Fibroblast of lung (primary cell): Measurements from ENCODE around the gene EIF2B5. TPM values are rescaled to one million over a fixed set of nuclear protein-coding genes. Genes with fewer than 3 reads are reported as not detected.
A peak's percentile ranks its signal among the peaks of the same experiment; 100 is the strongest.

Experiments
- DNase-seq, 2 donors: peaks; one replicate each; pipeline versions ENCODE4 v3.0.0 to v3.0.0-alpha.2; 2010; ENCODE audit warnings: low read depth in 2 of 2
- H2AFZ ChIP-seq: 2 replicates; pipeline ENCODE4 v1.5.1; 2012; ENCODE audit warnings: low read length, control low read depth, inconsistent platforms
- H3K27ac ChIP-seq: 2 replicates; pipeline ENCODE4 v1.5.1; 2011; ENCODE audit warnings: low read length, control low read depth; ENCODE audit not compliant: insufficient read depth
- H3K27me3 ChIP-seq: 2 replicates; pipeline ENCODE4 v1.5.1; 2011; ENCODE audit warnings: mild to moderate bottlenecking, low read length; ENCODE audit not compliant: control insufficient read depth, insufficient read depth
- H3K36me3 ChIP-seq: 2 replicates; pipeline ENCODE4 v1.5.1; 2011; ENCODE audit warnings: low read length; ENCODE audit not compliant: control insufficient read depth, insufficient read depth
- H3K4me1 ChIP-seq: 2 replicates; pipeline ENCODE4 v1.5.1; 2011; ENCODE audit warnings: low read length; ENCODE audit not compliant: control insufficient read depth, insufficient read depth; ENCODE audit errors: extremely low read depth
- H3K4me2 ChIP-seq: 2 replicates; pipeline ENCODE4 v1.5.1; 2011; ENCODE audit warnings: low read length, control low read depth; ENCODE audit not compliant: insufficient read depth; ENCODE audit errors: extremely low read depth
- H3K4me3 ChIP-seq, 4 experiments: fragments of 200-600 bp in 1 of 4; sonication (generic) in 1 of 4; replicated peaks in 1 of 4; 2 replicates each; pipeline ENCODE4 v1.5.1; 2011 to 2016; ENCODE audit warnings: low read length in 4 of 4, low read depth in 3 of 4, mild to moderate bottlenecking in 3 of 4, control low read depth in 2 of 4, inconsistent platforms in 1 of 4, mixed read lengths in 1 of 4; ENCODE audit not compliant: insufficient read depth in 1 of 4; ENCODE audit errors: control extremely low read depth in 1 of 4
- H3K79me2 ChIP-seq: 2 replicates; pipeline ENCODE4 v1.5.1; 2012; ENCODE audit warnings: mild to moderate bottlenecking, low read length, inconsistent platforms; ENCODE audit not compliant: control insufficient read depth, insufficient read depth
- H3K9ac ChIP-seq: 2 replicates; pipeline ENCODE4 v1.5.1; 2011; ENCODE audit warnings: mild to moderate bottlenecking, low read length, control low read depth; ENCODE audit not compliant: insufficient read depth
- H3K9me3 ChIP-seq: 2 replicates; pipeline ENCODE4 v1.5.1; 2012; ENCODE audit warnings: low read depth, low read length; ENCODE audit not compliant: control insufficient read depth, insufficient read depth
- H4K20me1 ChIP-seq: 2 replicates; pipeline ENCODE4 v1.5.1; 2011; ENCODE audit warnings: low read length; ENCODE audit not compliant: control insufficient read depth, insufficient read depth; ENCODE audit errors: extremely low read depth
- EZH2 ChIP-seq: IDR thresholded peaks from 2 replicates; pipeline ENCODE4 v1.5.1; 2012; ENCODE audit warnings: low read length, control low read depth, mild to moderate bottlenecking; ENCODE audit errors: missing control alignments
- polyA plus RNA-seq, 2 donors: library from polyadenylated mRNA; depleted of rRNA in 1 of 2; stranded (reverse) in 1 of 2; unstranded in 1 of 2; fragments of >200 nt; gene quantifications; 2 replicates each; pipeline ENCODE4 v1.2.1, GENCODE V29; 2011 to 2012; ENCODE audit warnings: missing spikeins in 1 of 2
- total RNA-seq: library from RNA; depleted of rRNA; stranded (reverse); fragments of >200 nt; gene quantifications from 2 replicates; pipeline ENCODE4 v1.2.1, GENCODE V29; 2014
- TF ChIP-seq, protein P1 (sequence below), 2 donors: IDR thresholded peaks in 1 of 2; conservative IDR thresholded peaks in 1 of 2; 1 replicate in 1 of 2; 2 replicates in 1 of 2; pipeline ENCODE4 v1.5.1; 2011 to 2012; ENCODE audit warnings: low read length in 2 of 2, control low read depth in 1 of 2, inconsistent platforms in 1 of 2, low read depth in 1 of 2, mild to moderate bottlenecking in 1 of 2

The EIF2B5 gene
- total and polyA plus RNA-seq, 2 donors (not counting 1 experiment from before 2014, with no cell fraction given): 23.8 to 26.9 TPM

DNA sequence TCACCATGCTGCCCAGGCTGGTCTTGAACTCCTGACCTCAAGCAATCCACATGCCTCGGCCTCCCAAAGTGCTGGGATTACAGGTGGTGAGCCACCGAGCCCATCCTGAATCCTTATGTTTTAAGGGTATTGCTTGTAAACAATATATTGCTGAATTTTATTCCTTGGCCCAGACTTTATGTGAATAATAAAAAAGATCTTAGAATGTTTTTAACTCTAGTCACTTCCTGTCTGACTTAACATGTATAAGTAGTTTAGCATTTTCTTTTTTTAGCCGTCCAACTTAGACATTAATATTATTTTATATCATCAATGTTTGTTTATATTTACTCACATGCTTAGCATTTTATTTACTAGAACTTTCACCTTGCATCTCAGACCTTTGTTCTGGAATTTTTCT, 9.2 kb upstream of the EIF2B5 start:
- no peaks in the 10 kb centered on the region for H3K9me3 ChIP-seq
- H3K9ac ChIP-seq: no peak overlapping the region
- no peaks in the 10 kb centered on the region for H3K79me2 ChIP-seq
- H3K27me3 ChIP-seq: no peaks in the 10 kb centered on the region
- no peak overlapping the region for H3K4me2 ChIP-seq
- H3K4me1 ChIP-seq: no peaks in the 10 kb centered on the region
- H3K4me3 ChIP-seq: no peak overlapping the region
- no peaks in the 10 kb centered on the region for H4K20me1 ChIP-seq
- H2AFZ ChIP-seq: no peak overlapping the region
- H3K27ac ChIP-seq: no peak overlapping the region
- H3K36me3 ChIP-seq: no peaks in the 10 kb centered on the region
- TF ChIP-seq EZH2: no peak
- TF ChIP-seq, protein P1, sequence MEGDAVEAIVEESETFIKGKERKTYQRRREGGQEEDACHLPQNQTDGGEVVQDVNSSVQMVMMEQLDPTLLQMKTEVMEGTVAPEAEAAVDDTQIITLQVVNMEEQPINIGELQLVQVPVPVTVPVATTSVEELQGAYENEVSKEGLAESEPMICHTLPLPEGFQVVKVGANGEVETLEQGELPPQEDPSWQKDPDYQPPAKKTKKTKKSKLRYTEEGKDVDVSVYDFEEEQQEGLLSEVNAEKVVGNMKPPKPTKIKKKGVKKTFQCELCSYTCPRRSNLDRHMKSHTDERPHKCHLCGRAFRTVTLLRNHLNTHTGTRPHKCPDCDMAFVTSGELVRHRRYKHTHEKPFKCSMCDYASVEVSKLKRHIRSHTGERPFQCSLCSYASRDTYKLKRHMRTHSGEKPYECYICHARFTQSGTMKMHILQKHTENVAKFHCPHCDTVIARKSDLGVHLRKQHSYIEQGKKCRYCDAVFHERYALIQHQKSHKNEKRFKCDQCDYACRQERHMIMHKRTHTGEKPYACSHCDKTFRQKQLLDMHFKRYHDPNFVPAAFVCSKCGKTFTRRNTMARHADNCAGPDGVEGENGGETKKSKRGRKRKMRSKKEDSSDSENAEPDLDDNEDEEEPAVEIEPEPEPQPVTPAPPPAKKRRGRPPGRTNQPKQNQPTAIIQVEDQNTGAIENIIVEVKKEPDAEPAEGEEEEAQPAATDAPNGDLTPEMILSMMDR (conservative IDR thresholded peaks at IDR 0.05 in 1 of 2, IDR thresholded peaks at IDR 0.05 in 1 of 2; ENCODE audit: low read depth in 1 of 2, low read length in 2 of 2): no peak
- DNase-seq: no peak

DNA sequence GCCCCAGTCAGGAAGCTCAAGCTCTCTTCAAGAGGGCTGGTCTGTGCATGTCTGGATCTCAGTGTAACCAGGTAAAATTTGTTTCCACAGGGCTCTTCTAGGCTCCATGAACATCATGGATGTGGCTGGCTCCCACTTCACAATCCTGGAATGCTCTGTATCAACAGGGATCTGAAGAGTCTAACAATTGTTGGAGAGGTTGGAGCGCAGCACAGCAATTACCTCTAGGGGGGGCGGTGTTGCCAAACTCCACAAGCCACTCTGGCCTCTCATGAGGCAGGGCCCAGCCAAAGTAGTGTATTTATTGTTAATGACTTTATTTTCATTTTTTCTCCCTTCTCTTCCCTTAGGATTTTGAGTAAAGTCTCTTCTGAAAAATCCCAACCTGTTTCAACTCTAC, 6.1 kb upstream of the EIF2B5 start:
- Histone ChIP-seq H3K4me3 (no peak overlapping the region), H3K27ac (no peak overlapping the region), H3K9ac (no peak overlapping the region), H3K9me3 (no peaks in the 10 kb centered on the region), H3K4me1 (no peaks in the 10 kb centered on the region), H2AFZ (no peak overlapping the region), H4K20me1 (no peaks in the 10 kb centered on the region), H3K36me3 (no peaks in the 10 kb centered on the region), H3K79me2 (no peaks in the 10 kb centered on the region), H3K27me3 (no peaks in the 10 kb centered on the region), H3K4me2 (no peak overlapping the region)
- DNase-seq: peak; percentile 45 to 50
- TF ChIP-seq EZH2: no peak
- TF ChIP-seq, protein P1 (conservative IDR thresholded peaks at IDR 0.05 in 1 of 2, IDR thresholded peaks at IDR 0.05 in 1 of 2; ENCODE audit: low read depth in 1 of 2, low read length in 2 of 2): peak; percentile 46 to 54

DNA sequence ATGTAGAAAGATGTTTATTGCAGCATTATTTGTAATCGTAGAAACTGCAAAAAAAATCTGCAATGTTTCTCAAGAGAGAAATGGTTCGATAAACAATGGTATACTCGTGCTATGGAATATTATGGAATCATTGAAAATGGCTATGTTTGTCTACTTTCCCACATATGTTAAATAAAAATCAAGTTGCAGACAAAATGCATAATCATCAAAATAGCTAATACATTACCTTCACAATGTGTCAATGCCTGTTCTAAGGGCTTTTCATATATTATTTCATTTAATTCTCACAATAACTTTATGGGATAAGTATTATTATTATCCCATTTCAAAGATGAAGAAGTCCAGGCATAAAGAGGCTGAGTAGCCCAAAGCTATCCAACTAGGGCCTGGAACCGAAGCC, 2.2 kb upstream of the EIF2B5 start:
- Histone ChIP-seq H3K4me2 (no peak overlapping the region), H3K4me3 (no peak overlapping the region), H2AFZ (no peak overlapping the region), H3K27ac (no peak overlapping the region), H3K9me3 (no peaks in the 10 kb centered on the region), H3K27me3 (no peaks in the 10 kb centered on the region), H3K9ac (no peak overlapping the region), H3K79me2 (peaks cover 29% of the 10 kb centered on the region), H4K20me1 (no peaks in the 10 kb centered on the region), H3K36me3 (no peaks in the 10 kb centered on the region), H3K4me1 (peaks cover 4% of the 10 kb centered on the region)
- no peak for DNase-seq
- no peak for TF ChIP-seq EZH2
- TF ChIP-seq, protein P1 (conservative IDR thresholded peaks at IDR 0.05 in 1 of 2, IDR thresholded peaks at IDR 0.05 in 1 of 2; ENCODE audit: low read depth in 1 of 2, low read length in 2 of 2): no peak
